GM19467 (cell line): ENCODE results near the gene MAOB.

Source experiments
- ATAC-seq: cut with Tn5 transposase; IDR thresholded peaks from one replicate; pipeline ENCODE4 v1.9.1; 2021; ENCODE audit warnings: mild to moderate bottlenecking, moderate library complexity; ENCODE audit not compliant: unreplicated experiment

MAOB gene

DNA sequence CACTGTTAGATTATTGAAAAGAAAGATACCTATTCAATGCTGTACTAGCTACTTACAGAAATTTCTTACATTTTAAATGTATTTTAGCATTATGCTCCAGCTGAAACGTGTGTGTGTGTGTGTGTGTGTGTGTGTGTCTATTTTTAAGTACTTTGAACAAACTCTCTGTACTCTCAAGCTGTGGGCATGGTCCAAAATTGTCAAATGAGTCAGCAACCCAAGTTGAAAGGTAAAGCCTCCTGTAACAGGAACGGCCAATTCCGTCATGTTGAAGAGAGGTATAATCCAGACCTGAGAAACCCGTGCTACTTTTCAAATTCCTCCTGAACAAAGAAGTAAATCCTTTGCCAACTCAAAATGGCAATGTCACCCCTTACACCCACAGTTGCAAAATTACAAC lies 20.5 kb downstream of the MAOB start:
- no peak for ATAC-seq

GRCh38 chrX:43860646-43861370 lies 21.4 kb downstream of the MAOB start:
- ATAC-seq, result no peak

GRCh38 chrX:43853225-43853828 lies 28.9 kb downstream of the MAOB start:
- ATAC-seq, result no peak

GRCh38 chrX:43850629-43851028 lies 31.6 kb downstream of the MAOB start:
- ATAC-seq, result no peak

- ATAC-seq, result no peak
These were observed 33.1 kb downstream of the MAOB start for GRCh38 chrX:43849173-43849572.

GRCh38 chrX:43847352-43847751 lies 34.9 kb downstream of the MAOB start:
- no peak for ATAC-seq

- no peak for ATAC-seq
These were observed 35.7 kb downstream of the MAOB start for GRCh38 chrX:43846558-43846957.

GRCh38 chrX:43845776-43846175 lies 36.5 kb downstream of the MAOB start:
- ATAC-seq, result no peak

DNA sequence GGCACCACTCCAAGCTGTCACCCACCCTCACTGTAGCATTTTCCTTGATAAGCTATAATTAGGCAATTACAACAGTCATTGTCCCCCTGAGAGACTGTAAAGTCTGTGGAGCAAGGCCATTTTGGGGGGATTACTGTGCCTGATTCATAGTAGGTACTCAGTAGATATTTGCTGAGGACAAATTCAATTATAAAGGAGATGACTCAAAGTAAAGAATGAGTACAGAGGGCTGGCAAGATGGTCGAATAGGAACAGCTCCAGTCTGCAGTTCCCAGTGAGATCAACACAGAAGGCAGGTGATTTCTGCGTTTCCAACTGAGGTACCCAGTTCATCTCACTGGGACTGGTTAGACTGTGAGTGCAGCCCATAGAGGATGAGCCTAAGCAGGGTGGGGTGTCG lies 42.0 kb downstream of the MAOB start:
- no peak for ATAC-seq

- ATAC-seq, result no peak
These were observed 45.6 kb downstream of the MAOB start for GRCh38 chrX:43836435-43837184.

DNA sequence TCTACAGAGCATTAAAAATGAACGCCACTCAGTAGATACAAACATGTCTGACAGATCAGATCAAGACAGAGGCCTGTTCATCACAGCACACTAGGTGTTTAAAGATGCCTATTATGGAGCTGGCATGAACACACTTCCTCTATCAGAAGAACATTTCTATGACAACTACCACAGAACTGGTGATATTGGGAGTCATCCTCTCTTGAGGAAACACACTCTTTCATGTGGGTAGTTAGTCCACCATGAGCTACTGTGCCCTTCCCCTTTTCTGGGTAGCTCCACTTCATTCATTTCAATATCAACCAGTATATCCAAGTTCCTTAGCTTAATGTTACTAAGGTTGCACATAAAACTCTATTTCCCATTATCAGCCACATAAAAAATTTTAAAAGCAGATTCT lies 46.7 kb downstream of the MAOB start:
- ATAC-seq, result no peak

- ATAC-seq, result no peak
These were observed 54.5 kb downstream of the MAOB start for GRCh38 chrX:43827791-43828190.

- ATAC-seq, result no peak
These were observed 60.2 kb downstream of the MAOB start for GRCh38 chrX:43822014-43822413.

- ATAC-seq, result no peak
These were observed 64.8 kb downstream of the MAOB start for GRCh38 chrX:43817444-43817843.

DNA sequence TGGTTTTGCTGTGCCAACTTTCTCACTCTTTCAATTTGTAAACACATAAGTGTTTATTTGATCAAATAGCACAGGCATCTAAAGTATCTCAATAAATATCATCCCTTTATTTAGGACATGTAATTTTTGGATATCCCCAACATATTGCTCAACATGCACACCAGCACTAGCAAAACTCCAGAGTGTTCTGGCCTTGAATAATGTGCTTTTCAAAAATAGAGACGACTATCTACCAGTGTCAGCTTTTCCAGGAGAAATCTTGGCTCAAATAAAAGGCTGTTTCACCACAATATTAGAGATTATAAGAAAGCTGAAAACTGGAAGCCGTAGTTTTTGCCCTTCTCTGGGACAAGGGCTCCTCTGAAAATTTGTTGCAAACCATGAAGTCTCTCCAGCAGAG lies 67.0 kb downstream of the MAOB start:
- no peak for ATAC-seq

DNA sequence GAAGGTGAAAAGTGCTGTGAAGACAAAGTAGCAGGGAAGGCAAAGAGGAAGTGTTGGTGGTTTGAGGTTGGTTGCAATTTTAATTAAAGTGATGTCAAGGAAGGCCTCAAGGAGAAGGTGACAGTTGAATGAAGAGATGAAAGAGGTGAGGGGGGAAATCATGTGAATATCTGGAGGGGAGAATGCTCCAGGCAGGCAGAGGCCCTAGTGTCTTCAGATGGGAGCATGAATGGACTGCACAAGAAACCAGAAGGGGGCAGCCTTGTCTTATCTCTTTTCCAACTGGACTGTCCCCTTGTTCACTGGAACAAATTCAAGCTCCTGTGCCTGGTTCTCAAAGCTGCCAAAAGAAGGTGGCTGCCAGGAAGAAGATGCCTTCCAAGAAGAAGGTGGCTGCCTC lies 68.4 kb downstream of the MAOB start:
- no peak for ATAC-seq

DNA sequence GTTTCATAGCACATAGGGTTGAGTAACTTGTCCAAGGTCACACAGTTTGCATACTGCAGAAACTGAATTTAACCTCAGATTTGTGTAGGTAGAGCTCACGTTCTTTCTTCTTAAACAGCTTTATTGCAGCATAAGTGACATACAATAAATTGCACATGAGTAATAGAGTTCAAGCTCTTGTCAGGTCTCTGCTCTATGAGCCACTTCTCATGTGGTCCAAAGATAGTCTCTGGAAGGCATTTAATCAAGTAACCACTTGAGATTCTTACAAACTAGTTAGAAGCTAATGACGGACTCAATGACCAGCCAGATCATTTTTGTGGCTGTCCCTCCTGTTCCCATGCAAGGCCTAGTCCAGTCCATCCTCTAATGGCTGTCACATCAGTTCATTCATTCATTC lies 68.9 kb downstream of the MAOB start:
- ATAC-seq, result no peak

GRCh38 chrX:43809463-43809862 lies 72.8 kb downstream of the MAOB start:
- ATAC-seq, result no peak

- ATAC-seq, result no peak
These were observed 74.0 kb downstream of the MAOB start for GRCh38 chrX:43808231-43808630.

DNA sequence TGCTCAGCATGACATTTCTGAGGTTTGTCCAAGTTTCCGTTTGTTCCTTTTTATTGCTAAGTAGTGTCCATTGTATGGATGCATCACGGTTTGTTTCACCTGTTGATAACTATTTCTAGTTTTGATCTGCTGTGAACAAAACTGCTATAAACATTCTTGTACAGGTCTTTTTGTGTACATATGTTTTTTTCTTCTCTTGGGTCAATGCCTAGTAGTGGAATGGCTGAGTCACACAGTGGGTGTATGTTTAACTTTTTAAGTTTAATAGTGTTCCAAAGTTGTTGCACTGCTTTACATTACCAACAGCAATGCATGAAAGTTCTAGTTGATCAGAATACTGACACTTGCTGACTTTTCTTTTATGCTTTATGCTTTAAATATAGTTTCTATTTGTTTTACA lies 76.7 kb downstream of the MAOB start:
- no peak for ATAC-seq

- ATAC-seq, result no peak
These were observed 78.2 kb downstream of the MAOB start for GRCh38 chrX:43804021-43804420.

DNA sequence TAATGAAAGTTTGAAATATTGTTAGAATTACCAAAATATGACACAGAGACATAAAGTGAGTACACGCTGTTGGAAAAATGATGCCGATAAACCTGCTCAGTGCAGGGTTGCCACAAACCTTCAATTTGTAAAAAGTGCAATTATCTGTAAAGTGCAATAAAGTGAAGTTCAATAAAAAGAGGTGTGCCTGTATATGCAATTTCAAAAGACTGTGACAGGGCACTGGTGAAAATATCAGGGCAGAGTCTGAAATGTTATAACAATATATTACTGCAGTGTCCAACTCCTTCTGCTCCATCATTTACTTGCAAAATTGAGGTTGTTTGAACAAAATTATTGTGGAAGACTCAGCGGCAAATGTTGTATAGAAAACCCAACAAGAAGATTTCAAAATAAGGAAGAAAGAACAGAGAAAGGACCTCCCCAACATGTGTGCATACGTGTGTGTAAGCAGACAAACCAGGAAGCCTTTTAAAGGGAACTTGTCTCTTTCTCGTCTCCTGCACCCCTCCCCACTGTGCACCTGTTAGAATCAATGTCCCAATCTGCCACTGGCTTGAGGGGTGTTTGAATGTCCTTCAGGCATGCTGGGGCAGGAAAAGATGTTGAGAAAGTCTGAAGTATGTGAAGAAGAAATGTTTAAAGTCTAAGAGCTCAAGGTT lies 96.2 kb downstream of the MAOB start:
- ATAC-seq, result no peak
